HG03060 (cell line): ENCODE data around the gene DUS4L.

Source experiments
- ATAC-seq: cut with Tn5 transposase; IDR thresholded peaks from one replicate; pipeline ENCODE4 v1.9.1; 2021; ENCODE audit warnings: low read depth, moderate number of reproducible peaks; ENCODE audit not compliant: unreplicated experiment

The DUS4L gene

GRCh38 chr7:107579885-107580715 is 16.3 kb downstream of the DUS4L start, which contains the start of gene BCAP29:
Gene BCAP29 (plus strand): TSS chr7:107580246. CDS start chr7:107580773, 527 bp downstream.
- no peak for ATAC-seq

DNA sequence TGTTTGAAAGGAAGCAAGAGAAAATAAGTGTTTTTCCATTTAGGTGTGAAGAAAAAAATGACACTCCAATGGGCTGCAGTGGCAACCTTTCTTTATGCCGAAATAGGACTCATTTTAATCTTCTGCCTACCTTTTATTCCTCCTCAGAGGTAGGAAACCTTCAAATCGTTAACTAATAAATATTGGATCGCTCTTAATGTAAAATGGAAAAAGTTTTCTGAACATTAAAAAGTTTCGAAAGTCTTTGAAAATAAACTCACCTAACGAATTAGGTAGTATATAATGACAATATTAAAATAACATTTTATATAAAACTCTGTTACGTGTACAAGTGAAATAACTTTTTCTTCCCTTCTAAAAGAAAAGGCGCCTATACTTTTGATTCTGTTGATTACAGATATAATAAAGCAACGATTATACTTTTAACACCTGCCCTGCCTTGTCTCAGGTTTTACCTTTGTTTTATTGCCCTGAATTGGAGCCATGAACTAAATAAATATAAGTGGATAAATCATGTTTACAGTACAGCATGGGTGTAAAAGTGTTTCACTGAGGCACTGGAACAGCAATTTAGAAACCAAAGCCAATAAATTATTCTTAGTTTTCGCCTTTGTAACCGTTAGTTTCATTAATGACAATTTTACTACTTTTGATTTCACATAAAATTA is 17.1 kb downstream of the DUS4L start:
- ATAC-seq, result no peak

DNA sequence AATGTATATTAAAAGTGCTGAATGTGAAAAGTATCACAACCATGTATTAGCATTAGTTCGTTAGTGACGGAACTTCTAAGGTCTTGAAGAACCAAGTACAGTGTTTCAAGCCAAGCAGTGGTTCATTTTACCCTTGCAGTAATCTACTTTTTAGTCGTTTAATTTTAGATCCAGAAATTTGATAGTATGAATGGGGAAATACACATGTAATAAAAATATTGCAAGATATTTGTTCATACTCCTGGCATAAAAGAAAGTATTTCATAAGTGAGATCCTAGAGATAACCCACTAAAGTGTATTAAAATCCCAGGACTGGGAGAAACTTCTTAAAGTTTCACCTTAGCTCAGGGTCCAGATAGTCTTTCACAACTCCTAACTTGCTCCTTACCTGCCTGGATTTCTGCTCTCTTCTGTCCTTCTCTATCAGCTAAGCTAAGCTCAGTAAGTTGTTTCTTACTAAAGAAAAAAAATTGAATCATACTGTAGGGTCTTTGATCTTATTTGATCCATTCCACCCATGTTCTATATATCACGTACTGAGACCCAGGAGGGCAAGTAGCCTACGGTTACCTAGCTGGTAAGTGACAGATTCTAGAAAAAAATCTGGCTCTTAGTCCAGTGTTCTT is 17.7 kb downstream of the DUS4L start:
- ATAC-seq, result no peak

DNA sequence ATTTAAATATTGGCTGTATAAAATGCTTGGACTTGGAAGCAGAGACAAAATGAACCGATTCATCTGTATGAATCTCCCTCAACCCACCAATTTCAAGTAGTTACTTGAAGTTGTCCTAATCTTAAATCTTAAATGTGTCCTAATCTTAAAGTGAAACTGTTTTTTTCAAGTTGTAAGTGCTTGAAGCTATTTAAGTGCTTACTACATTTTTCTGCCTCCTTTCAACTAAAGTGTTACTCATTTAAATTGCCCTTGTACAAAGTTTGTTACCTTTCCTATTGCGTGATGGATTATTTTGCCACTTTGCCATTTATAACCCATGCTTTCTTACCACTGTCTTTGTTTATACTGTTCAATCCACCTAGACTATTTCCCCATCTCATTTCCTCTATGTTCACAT is 19.1 kb downstream of the DUS4L start:
- no peak for ATAC-seq

DNA sequence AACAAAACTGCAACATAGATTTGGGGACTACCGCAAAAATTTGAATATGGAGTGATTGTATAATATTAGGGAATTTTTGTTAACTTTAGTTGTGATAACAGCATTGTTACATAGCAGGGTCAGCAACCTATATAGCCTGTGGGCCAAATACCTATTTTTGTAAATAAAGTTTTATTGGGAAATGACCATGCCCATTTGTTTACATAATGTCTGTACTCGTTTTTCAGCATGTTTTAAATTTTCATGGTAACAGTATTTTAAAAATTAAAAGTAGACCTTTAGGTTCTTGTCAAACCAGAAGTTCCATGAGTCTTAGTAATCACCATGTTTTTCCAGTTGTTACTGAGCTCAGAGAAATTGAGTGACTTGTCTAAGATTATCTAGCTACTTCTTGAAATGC is 20.9 kb downstream of the DUS4L start:
- no peak for ATAC-seq

GRCh38 chr7:107588529-107589130 is 24.9 kb downstream of the DUS4L start:
- ATAC-seq, result no peak

DNA sequence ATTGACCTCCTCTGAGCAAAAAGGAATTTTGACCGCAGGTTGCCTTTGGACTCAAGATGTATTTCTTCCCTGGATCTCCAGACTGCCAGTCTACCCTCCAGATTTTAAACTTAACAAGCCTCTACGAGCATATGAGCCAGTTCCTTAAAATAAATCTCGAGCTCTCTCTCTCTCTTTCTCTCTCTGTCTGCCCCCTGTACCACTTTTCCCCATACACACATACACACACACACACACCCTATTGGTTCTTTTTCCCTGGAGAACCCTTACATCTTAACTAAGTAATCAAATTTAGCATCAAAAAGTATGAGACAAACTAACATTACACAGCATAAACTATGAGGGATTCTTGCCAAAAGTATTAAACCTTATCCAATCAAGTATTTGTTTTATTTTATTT is 27.6 kb downstream of the DUS4L start:
- ATAC-seq, result no peak

DNA sequence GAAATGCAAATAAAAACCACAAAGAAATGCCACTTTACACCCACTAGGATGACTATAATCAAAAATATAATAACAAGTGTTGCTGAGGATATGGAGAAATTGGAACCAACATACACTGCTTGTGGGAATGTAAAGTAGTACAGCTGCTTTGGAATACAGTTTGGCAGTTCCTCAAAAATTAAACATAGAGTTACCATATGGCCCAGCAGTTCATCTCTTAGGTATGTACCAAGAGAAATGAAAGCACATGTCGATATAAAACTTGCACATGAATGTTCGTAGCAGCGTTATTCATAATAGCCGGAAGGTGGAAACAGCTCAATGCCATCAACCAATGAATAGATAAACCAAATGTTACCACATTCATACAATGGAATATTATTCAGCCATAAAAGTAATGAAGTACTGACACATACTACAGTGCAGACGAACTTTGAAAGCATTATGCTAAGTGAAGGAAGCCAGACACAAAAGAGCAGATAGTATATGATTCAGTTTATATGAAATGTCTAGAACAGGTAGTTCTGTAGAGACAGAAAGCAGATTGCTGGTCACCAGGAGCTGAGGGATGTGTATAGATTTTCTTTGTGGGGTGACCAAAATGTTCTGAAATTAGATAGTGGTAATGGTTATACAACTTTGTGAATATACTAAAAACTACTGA is 28.7 kb downstream of the DUS4L start:
- no peak for ATAC-seq

- no peak for ATAC-seq
Observed at GRCh38 chr7:107593025-107593410, 29.2 kb downstream of the DUS4L start.

DNA sequence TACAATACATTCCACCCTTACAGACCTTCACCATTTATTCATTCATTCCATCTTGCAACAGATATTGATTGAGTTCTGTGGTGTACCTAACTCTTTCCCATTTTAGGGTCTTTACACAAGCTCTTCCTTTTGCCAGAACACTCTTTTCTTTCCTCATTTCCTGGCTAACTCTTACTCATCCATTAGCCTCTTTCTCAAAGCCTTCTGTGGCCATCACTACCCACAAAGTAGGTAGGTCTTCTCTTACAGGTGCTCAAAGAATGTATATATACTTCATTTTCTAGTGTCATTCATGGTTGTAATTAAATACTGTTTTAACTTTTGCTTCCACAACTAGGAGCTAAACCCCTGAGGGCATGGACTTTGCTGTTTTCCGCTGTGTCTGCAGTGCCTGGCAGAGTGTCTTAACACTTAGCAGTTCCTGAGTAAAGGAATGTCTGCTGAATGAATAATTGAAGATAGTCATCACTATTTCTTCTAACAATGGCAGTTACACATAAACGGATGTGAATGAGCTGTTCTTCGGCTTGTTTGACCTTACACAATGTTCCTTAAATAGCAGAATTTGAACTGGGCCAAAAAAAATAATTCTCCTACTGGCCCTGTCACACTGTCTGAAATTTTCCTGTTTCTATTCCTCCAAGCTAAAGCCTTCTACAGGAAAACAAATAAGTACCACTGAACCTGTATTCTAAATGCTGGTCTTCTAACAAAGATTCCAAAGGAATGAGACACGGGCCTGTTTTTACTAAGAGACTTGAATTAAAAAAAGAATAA is 31.4 kb downstream of the DUS4L start:
- no peak for ATAC-seq

GRCh38 chr7:107596881-107597581 is 33.3 kb downstream of the DUS4L start:
- no peak for ATAC-seq

DNA sequence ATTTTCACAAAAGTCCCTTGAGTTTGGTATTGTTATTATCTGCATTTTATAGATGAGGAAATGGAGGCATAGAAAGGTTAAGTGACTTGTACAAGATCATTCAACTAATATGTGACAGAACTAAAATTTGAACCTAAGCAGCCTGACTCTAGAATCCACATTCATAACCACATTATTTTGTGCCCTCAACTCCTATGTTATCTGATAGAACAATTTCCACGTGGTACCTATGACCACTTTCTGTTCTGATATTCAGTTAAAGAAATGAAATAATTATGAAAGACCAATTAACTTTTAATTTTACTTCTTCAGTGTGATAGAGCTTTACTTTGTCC is 33.8 kb downstream of the DUS4L start:
- ATAC-seq, result no peak

DNA sequence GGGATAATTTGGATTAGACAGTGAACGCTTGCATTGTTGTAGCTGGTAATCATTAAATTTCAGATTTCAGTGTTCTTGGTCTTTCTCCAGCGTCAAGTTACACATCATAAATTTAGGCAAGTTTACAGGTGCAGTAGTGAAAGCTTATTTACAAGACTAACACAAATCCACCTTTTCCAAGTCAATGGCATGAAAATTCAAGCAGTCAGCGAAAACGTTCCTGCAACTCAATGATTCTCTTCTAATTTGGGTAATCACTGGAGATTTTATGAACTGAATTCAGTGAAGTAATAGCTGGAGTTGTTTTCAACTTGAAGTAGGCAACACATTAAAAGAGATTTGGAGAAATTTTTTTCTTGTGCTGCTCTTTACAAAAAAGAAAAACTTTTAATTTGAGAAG is 34.2 kb downstream of the DUS4L start:
- no peak for ATAC-seq

DNA sequence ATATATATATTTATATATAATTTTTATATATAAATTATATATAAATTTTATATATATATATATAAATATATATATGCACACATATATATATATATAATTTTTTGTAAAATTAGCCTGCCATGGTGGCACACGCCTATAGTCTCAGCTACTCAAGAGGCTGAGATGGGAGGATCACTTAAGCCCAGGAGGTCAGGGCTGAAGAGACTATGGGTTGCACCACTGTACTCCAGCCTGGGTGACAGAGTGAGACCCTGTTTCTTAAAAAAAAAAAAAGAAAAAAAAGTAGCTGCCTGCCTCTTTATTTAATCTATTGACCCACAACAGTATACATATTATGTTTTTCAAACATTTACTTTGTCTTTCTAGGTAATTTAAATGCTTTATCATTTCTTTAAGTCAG is 35.5 kb downstream of the DUS4L start:
- ATAC-seq, result no peak

GRCh38 chr7:107600816-107601215 is 37.0 kb downstream of the DUS4L start:
- ATAC-seq, result no peak

- no peak for ATAC-seq
Observed at GRCh38 chr7:107605218-107605815, 41.5 kb downstream of the DUS4L start.

GRCh38 chr7:107606303-107606702 is 42.5 kb downstream of the DUS4L start:
- no peak for ATAC-seq

GRCh38 chr7:107609811-107610261 is 46.1 kb downstream of the DUS4L start:
- no peak for ATAC-seq

- ATAC-seq, result no peak
Observed at GRCh38 chr7:107610323-107610722, 46.6 kb downstream of the DUS4L start.
